HG03060 (cell line): Measurements from ENCODE around the gene NKAIN2.

Source experiments
- ATAC-seq: cut with Tn5 transposase; IDR thresholded peaks from one replicate; pipeline ENCODE4 v1.9.1; 2021; ENCODE audit warnings: low read depth, moderate number of reproducible peaks; ENCODE audit not compliant: unreplicated experiment

The NKAIN2 gene

DNA sequence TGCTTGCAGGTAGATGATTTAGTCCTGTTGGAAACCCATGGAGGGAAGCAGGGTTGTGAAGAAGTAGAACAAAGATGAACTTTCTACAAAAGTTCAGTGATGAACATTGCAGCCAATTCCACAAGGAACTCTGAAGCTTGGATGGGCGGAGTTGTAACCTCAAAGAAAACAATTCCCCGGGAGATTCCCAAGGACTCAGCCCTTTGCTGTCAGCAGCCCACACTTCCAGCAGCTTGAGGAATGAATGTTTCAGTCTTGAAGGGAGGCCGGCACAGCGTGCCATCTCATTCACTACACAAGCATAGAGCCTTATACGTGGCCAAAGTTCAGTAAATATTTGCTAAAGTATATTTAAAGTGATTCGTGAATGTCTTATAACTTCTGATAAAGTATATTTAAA lies 269.4 kb downstream of the NKAIN2 start:
- no peak for ATAC-seq

DNA sequence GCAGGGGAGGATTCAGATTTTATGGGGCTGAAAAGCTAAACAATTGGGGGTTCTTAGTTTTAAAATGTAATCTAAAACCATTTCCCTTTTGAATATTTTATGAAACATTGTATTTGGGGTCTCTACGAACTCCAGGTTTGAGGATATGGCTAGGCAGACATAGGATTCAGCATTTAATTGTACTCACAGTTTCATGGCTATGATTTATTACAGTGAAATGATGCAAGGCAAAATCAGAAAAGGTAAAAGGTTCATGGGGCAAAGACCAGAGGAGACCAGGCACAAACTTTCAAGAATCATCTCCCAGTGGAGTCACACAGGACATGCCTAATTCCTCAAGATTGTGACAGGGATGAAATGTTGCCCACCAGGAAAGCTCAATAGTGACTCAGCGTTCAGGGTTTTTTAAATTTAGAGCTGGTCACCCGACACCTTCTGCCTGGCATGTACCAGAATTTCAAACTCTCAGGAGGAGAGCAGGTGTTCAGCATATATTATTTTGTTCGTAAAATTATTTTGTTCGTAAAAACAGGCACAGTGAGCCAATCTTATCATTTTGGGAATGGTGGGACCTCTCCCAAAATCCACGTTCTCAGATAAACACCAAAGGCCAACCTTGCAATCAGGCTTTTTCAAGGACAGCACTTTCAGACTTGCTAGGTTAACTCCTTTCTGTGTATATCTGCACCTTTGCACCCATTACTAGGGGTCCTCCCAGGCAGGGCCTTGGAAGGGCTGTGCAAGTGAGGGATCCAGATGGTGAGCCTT lies 270.3 kb downstream of the NKAIN2 start:
- no peak for ATAC-seq

DNA sequence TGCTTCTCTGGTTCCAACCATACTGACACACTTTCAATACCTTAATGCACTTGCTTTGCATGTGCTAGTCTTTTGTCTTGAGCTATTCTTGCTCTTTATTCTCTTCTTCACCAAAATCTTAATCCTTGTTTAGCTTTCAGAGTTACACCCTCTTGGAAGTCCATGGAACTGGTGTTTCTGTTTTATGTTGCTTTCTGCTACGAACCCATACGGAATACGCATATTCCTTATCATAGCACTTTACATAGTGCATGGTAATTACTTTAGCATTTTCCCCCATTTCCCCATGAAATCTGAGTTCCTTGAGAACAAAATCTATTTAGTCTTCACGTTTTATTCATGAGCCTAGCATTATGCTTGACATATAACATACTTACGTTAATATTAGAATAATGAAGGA lies 270.9 kb downstream of the NKAIN2 start:
- no peak for ATAC-seq

DNA sequence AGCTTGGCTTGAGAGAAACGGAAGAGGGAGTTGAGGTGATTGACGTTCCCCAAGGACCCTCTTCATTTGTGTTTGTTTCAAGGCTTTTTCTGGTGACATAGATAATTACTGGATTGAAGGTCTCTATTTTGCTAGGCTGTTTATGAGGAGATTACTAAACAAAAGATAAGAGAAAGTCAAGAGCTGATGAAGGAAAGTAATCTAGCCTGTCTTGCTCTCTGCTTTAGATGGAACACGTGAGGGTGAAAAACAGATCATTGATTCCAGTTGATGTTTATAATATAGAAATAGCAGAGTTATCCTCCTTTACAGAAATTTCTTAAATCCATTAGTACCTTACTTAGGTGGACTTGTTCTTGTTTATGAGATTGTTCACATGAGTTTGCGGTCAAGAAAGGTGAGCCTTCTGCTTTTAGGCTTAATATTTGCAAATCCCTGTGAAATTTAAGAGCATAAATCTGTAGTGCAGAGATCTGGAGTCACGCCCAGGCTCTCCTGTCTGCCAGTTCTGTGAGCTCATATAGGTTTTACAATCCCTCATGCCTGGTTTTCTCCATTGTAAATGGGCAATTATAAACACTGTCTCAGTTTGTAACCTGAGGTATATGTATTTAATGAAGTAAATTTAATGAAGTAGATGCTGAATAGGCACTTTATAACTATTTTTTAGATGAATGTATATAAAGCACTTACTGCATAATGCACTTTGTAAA lies 272.8 kb downstream of the NKAIN2 start:
- no peak for ATAC-seq

DNA sequence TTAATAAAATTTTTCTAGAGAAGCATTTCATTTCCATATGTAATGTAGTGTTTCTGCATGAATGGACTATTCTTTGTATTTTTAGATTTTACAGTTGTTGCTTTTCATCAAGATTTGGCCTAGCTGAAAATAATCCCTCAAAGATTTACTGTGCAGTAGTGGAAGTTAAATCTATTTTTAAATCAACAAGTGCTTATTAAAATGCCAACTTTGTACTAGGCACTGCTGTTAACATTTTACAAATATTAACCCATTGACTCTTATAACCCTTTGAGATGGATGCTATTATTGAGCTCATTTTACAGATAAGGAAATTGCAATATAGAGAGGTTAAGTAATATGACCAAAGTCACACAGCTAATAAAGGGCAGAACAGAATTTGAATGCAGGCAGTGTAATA lies 274.5 kb downstream of the NKAIN2 start:
- no peak for ATAC-seq

DNA sequence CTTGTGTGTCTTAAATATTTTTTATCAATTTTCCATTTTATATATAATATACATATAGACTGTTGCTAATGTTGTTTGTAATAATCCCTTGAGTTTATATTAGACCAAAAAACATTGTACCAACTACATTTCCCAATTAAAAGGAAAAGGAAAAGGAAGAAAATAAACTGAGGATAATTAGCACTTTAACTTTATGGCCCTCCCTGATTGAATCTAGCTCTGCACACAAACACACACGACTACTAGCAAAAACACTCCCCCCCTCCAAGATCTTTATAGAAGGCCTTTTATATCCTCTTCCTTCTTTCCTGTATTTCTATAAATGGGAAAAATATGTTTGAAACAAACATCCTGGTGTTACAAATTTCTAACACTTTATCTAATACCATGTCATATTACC lies 276.8 kb downstream of the NKAIN2 start:
- no peak for ATAC-seq

DNA sequence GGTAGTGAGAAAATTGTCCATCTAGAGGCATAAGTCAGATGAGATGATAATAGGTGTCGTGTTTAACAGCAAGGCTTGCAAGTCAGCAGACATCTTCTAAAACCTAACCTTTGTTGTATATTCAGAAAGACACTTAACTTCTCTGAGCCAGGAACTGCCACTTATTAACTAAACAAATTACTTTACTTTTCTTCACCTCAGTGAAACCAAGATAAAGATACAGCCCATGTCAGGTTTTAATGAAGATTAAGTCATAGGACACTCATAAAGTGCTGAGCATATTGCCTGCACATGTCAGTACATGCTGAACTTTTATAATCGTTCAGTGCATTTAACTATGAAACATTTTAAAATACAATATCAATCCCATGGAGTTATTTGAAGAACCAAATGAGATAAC lies 286.8 kb downstream of the NKAIN2 start:
- no peak for ATAC-seq

DNA sequence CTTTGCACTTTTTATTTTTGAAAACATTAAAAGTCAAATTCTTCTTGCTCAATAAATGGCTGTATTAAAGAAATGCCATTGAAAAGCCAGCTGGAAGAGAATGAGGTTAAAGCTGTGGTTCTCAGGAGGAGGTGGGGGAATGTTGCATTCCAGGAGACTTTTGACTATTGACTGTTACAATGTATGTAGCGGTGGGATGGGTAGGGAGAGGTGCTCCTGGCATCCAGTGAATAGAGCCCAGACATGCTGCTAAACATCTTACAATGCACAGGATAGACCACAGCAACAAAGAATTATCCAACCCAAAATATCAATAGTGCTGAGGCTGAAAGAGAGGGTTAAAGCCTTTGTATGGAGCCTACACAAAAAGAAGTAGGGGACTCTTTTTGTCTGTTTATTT lies 295.9 kb downstream of the NKAIN2 start:
- no peak for ATAC-seq

DNA sequence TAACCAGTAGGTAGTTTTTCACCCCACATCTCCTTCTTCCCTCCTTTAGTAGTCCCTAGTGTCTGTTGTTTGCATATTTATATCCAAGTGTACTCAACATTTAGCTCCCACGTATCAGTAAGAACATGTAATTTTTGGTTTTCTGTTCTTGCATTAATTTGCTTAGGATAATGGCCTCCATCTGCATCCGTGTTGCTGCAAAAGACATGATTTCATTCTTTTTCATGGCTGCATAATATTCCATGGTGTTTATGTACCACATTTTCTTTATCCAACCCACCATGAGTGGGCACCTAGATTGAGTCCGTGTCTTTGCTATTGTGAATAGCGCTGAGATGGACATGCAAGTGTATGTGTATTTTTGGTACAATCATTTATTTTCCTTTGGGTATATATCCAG lies 306.8 kb downstream of the NKAIN2 start:
- ATAC-seq, result no peak

DNA sequence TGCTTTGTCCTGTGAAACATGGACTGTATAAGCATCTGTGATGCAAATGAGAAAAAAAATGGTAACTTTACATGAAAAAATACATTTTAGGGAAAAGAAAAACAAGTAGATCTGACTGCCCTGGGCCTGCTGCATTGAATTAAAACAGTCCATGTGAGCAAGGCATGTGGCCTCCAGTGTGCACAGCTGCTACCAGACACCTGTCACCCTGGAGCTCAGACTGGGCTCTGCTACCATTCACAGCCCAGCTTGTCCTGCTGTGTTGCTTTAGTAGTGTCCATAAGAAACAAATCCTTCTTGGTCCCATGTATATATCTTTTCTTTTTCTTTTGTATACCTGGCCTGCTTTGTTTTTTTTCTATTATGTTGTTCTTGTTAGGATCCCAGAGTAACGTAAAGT lies 315.9 kb downstream of the NKAIN2 start:
- no peak for ATAC-seq

DNA sequence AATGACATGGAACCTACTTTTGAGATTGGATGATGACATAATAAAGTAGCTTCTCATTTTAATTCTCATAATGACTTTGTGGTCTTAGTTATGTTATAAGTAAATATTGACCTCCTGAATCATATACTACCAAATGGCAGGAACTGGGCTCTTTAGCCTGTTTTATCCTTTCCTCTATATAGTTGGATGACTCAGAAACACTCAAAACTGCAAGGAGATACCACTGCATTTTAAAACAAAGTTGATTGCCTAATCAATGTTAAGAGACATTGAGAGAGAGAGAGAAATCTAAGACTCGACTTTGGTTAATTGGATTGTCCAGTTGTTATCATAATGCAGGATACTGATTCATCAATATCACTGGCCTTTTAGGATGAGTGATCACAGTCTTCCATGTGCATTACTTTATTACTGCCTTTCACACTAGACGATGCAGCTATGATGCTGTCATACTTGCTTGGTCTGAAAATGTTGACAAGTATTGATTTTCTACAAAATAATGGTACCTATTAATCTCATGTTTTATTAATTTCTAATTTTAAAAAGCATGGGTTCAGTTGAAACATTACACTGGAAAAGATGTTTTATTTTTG lies 320.0 kb downstream of the NKAIN2 start:
- ATAC-seq, result no peak

DNA sequence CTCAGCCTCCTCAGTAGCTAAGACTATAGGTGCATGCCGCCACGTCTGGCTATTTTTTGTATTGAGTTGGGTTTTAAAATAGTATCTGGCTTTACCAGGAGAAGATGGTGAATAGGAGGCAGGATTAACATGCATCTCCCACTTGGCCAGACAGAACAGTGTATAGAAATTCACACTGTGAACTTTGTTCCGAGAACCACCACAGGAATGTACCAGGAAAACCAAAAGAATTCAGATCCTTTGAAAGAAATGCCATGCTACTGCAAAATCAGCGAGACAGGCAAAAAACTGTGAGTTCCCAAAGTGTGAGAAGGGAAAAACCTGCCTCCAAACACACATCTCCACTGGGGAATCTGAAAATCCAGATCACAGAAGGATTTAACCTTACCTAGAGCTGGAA lies 327.6 kb downstream of the NKAIN2 start:
- no peak for ATAC-seq

DNA sequence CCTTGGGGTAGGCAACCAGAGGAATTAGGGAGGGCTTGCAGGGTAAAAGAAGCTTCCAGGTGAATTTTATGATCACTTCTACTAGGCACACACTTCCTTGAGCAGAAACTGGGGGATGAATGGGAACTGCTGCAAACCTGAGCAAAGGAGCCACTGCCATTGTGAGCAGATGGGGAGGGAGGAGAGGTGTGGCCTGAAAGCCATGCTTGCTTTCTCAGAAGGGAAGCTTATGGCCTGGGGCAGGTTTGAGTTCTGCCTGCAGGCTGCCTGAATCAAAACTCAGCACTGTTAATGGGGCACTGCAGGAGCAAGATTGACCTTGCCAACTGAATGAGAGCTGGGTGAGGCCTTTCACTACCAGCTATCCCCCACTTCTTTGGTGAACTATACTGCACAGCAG lies 328.1 kb downstream of the NKAIN2 start:
- ATAC-seq, result no peak

DNA sequence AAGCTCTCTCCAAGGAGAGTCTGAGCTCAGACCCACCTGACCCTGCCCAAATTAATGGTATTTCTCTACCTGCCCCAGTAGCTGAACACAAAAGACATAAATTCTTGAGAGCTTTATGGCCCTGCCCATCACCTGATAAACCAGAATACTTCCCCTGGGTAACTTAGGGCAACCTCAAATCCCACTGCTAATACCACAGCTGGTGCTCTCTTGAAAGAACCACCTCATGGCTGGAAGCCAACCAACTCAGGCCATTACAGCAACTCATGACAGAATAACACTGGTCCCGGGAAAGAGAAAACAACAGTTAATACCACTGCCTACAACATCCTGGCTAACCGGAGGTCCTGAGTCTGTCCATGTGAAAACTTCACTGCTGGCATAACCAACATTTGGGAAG lies 328.6 kb downstream of the NKAIN2 start:
- ATAC-seq, result no peak

DNA sequence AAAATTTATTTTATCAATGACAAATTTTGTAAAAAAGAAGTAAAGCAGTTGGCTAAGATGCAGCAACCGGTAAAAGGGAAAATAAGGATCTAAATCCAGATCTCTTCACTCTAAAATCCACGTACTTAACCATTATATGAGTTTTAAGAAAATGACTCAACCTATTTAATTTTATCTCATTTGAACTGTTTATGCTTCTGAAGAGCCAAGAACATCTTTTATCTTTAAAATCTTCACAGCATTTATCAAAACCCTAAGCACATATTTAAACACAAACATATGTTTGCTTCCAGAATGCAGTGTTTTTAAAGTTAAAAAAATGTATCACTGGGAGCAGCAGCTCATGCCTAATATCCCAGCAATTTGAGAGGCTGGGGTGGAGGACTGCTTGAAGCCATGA lies 339.2 kb downstream of the NKAIN2 start:
- ATAC-seq, result no peak

DNA sequence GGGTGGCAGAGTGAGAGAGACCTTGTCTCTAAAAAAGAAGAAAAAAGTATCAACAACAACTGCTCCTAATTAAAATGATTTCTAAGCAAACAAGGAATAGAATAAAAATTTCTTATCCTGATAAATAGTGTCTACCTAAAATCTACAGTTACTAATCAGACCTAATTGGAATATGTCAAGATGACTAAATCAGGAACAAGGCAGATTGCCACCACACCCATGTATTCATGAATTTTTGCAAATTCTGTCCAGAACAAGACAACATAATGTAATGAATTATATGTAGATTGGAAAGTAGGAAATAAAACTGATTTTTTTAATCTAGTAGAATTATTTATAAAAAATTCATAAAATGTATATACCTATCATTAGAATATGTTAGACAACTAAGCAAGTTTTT lies 339.8 kb downstream of the NKAIN2 start:
- ATAC-seq, result no peak

DNA sequence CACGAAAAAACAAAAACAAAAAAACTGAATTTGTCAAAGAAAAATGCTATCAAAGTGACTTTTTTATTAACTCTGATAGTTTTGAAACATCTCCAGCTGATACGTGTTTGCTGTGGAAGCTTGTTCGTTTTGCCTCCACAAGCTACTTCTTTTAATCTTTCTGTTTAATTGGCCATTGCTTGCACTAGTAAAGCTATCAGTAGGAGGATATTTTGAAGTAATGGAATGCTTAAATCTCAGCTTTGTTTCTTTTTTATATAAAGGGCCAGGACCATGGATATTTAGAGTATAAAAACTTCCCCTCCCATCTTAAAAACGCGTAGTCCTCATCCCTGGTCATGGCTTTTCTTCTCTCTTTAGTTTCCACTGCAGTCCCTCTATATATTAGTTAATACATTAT lies 344.0 kb downstream of the NKAIN2 start:
- ATAC-seq, result no peak

DNA sequence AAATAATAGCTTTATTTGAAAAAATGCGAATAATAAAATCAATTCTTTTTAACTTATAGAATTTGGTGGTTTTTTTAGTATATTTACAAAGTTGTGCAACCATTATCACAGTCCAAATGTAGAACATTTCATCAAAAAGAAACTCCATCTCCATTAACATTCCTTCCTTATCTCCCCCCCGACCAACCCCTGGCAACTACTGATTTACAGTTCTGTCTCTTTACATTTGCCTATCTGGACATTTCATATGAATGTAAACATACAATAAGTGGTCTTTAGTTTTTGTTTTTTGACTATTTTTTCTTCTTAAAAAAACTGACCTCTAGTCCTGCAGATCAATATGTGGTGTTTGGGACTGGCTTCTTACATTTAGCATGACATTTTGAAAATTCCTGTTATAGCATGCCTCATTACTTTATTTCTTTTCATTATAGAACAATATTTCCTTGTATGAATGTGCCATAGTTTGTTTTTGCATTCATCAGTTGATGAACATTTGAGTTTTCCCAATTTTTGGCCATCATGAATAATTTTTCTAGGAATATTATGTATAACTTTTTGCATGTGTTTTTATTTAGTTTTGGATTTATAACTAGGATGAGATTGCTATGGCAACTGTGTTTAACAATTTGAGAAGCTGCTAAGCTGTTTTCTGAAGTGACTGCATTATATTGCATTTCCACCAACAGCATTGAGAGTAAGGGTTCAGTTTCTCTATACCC lies 344.7 kb downstream of the NKAIN2 start:
- ATAC-seq, result no peak

DNA sequence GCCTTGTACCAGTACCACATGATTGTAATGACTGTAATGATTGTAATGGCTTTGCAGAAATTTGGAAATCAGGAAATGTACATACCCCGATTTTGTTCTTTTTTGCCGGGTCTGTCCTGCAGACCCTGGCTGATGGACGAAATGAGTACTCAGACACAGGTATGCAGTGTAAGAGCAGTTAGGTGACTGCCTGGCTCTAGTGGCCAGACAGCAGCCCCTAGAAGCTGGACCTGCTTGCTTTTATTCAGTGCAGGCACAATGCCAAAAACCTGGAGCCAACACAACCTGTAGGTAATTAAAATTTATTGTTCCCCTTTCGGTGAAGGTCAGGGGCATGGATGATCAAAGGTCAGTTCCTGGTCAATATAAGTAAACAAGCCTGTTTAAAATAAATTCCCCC lies 346.0 kb downstream of the NKAIN2 start:
- ATAC-seq, result no peak

DNA sequence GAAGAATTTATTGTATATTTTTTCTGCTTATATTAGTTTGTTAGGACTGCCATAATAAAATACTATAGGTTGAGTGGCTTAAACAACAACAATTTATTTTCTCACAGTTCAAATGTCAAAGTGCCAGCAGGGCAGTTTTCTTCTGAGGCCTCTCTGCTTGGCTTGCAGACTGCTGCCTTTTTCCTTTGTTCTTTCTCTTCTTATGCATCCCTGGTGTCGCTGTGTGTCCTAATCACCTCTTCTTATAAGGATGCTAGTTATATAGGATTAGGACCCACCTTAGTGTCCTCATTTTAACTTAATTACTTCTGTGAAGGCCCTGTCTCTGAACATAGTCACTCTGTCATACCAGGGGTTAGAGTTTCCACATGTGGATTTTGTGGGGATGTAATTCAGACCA lies 354.4 kb downstream of the NKAIN2 start:
- ATAC-seq, result no peak

DNA sequence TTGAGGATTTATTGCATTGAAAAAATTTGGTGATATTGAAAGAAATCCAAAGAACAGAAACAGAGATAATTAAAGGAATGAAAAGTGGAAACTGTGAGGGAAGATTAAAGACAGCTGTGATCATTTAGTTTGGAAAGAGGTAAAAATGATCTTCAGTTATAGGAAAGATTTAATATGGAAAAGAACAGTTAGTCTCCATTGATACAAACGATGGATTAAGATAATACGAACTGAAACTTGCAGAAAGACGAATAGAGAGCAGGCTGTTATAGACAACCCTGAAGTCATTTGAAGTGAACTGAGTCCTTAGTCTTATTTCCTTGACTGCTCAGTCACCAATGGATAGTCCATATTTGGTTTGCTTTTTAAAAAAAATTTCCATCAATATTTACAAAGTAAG lies 360.0 kb downstream of the NKAIN2 start:
- no peak for ATAC-seq
